M059J (cell line): ENCODE results near the gene ADCY3. TPM values are rescaled to one million over a fixed set of nuclear protein-coding genes. Genes with fewer than 3 reads are reported as not detected.

Source experiments
- DNase-seq: peaks from one replicate; pipeline ENCODE4 v3.0.0-alpha.2; 2012; ENCODE audit warnings: low read depth
- total RNA-seq: library from RNA; depleted of rRNA; stranded (reverse); fragments of >200 nt; shearing (Covaris generic); gene quantifications from 2 replicates; pipeline ENCODE4 v1.2.3, GENCODE V29; 2014

ADCY3 gene
- total RNA-seq, 1 experiment from 2014 or later: 18.1 TPM

- peak; percentile 38 for DNase-seq
These were observed 44.8 kb downstream of the ADCY3 start for GRCh38 chr2:24875272-24875671.

DNA sequence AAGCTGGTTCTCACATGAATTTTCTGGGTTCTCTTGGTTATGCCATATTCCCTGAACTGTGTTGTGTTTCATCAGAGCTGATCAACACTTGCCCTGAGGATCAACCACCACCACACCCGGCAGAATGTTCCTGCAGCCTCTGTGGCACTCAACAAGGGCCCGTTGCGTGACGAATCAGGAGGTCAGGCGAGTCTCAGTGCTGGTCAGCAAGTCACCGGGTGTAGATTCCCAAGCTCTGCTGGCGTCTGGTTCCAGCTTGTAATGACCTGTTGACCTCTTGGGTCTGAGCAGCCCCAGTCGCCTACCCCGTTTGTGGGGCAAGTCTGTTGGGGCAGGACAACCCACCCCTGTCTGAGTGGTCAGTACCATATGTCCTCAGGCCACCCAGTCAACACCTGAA, 46.0 kb downstream of the ADCY3 start:
- no peak for DNase-seq

DNA sequence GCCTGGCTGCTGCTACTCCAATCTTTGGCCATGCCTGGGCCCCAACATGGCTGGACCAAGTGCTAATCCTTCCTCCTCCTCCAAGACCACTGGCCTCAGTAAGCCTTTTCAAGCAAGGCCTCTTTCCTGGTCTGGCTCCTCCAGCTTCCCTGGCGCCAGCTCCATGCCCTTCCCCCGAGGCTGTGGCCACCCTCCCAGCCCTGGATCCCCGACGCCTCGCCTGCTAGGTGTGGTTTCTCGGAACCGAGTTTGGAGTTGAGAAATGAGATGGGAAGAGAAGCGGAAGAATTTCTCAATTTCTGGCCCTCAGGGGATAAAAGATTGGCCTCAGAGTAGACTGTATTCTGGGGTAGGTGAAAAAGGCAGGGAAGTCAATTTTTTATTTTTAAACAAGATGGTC, 46.4 kb downstream of the ADCY3 start:
- no peak for DNase-seq

- no peak for DNase-seq
These were observed 47.5 kb downstream of the ADCY3 start for GRCh38 chr2:24872344-24873115.

DNA sequence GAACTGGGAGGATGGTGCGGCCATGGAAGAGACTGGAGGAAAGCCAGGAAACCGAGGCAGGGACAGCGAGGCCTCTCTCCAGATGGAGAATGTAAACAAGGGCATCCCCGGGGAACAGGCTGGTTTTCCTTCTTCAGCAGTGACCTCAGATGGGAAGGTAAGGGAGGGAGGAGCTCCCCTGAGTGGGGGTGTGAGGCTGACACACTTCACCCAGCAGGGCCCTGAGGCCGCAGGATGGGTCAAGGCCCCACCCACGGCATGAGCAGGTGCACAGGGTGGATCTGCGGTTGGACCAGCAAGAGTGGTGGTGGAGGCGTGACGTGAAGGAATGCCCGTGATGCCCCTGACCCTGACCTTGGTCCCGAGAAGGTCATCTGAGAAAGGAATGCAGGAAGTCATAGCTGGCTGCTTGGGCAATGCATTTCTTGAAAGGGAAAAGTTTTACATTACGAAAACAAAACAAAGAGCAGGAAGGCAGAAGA, 48.1 kb downstream of the ADCY3 start:
- DNase-seq: no peak

- DNase-seq: no peak
These were observed 48.9 kb downstream of the ADCY3 start for GRCh38 chr2:24870891-24871705.

DNA sequence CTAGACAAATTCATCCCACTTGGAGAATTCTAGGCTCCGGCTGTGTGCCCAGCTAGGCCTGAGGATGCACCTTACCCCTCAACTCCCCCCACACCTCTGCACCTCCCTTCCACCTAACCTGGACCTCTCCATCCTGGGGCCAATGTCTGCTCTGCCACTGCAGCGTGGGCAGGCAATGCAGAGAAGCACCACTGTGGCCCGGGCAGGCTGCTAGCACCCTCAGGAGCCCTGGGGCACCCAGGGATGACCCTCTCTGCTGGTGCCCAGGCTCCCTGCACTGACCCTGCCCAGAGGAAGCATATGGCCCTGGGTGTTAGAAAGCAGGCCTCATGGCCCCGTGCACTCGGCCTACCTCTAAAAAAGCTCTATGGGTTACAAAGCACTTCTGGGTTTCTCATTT, 49.6 kb downstream of the ADCY3 start:
- DNase-seq: no peak

DNA sequence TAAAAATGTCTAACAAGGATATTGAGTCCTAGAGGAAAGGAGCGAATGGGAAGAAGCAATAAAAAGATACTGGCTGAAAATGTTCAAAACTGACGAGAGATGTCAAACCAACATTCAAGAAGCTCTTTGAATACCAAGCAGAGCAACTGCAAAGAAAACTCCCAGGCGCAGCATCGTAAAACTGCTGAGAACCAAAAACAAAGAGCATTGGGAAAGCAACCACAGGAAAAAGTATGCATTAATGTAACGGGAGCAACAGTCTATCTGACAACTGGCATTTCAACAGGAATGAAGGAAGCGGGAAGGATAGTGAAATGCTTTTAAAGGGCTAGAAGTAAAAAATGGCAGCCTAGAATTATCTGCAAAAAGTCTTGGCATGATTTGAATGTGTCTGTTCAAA, 53.1 kb downstream of the ADCY3 start:
- no peak for DNase-seq

- DNase-seq: no peak
These were observed 56.4 kb downstream of the ADCY3 start for GRCh38 chr2:24863641-24864040.

DNA sequence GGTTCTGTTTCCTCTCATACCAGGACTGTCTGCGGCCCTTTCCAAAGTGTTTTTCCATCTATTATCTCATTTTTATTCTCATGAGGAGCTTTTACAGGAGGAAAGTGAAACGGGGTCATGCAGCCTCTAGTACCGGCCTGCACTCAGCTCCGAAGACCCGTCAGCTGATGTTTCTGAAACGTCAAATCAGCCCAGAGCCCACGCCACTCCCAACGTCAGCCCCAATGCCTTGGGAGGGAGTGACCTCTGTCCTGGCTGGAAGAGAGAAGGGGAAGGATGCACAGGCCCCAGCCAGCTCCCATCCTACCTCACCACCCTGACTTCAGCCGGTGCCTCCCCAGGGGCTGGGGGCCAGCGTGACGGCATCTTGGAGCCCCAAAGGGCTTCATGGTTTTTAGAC, 58.5 kb downstream of the ADCY3 start:
- no peak for DNase-seq

- DNase-seq: no peak
These were observed 59.4 kb downstream of the ADCY3 start for GRCh38 chr2:24860631-24861030.

DNA sequence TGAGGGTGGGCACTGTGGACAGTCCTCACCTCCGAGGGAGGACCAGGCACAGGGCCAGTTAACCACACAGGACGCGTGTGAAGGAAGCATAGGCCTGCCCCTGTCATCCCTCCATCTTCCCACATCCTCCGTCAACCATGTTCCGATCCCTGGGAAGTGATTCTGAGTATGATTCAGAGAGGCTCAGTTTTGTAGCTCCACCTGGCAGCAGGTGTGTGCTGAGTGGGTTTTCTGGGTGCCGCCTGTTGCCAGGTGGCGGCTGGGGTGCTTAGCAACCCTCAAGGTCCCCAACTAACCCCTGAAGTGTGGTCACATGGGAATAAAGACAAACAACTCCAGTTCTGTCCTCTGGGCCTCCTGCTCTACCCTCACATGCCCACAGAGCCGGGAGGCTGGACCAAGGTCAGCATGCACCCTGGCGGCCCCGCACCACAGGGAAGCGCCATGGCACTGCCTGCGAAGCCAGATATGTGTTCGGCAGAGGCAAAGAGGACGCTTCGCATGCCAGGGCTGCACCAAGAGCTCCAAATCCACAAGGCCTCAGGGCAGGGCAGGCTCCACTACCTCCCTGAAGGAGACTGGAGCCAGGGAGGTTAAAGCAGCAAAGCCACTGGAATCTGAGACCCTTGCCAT, 60.0 kb downstream of the ADCY3 start:
- DNase-seq: no peak

DNA sequence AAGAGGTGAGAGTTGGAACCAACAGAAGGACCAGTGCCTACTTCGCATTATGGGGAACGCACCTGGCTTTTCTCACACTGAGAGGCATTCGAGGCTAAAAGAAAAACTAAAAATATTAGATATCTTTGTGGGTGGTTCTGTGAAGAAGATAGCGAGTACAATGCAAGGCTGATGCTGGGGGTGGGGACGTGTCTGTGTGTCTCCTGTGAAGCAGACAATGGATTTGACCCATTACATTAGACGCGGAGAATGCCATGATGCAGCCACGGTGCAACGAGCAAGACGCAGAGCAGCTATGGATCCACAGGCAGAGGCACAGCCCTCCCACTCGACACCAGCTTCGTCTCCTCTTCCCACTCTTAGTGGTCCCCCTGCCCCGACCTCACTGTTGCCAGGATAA, 61.0 kb downstream of the ADCY3 start:
- DNase-seq: no peak

DNA sequence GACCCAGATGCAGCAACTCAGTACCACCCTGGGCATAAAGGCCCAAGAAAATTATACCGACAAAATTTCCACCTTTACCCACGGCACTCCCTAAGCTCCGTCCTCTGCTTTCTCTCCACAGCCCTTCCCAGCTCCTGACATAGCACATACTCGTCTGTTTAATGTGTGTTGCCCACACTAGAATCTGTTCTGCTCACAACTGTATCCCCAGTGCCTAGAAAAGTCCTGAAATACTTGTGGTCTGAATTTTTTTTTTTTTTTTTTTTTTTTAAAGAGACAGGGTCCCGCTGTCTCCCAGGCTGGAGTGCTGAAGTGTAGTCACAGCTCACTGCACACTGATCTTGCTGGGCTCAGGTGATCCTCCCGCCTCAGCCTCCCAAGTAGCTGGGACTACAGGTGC, 62.3 kb downstream of the ADCY3 start:
- no peak for DNase-seq

- DNase-seq: no peak
These were observed 63.2 kb downstream of the ADCY3 start for GRCh38 chr2:24856791-24857211.

GRCh38 chr2:24855726-24856125, 64.3 kb downstream of the ADCY3 start:
- DNase-seq: no peak

- DNase-seq: no peak
These were observed 64.9 kb downstream of the ADCY3 start for GRCh38 chr2:24855022-24855622.

DNA sequence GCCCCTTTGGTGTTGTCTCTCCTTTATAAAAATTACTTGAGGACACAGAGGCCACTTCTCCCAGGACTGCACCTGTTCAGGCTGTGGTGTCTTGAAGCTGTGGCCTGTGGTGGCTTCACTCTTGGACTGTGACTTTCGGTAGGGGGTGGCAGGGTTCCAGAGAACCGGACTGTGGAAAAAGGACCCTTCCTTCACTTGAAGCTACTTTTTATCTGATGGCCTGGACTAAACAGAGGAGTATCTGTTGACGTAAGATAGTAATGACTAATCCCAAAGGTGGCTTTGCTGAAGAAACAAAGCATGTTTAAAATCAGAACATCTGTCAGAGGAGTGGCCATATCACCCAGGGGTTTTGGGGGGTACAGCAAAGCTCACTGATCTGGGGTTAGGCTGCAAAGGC, 66.0 kb downstream of the ADCY3 start:
- DNase-seq: no peak

DNA sequence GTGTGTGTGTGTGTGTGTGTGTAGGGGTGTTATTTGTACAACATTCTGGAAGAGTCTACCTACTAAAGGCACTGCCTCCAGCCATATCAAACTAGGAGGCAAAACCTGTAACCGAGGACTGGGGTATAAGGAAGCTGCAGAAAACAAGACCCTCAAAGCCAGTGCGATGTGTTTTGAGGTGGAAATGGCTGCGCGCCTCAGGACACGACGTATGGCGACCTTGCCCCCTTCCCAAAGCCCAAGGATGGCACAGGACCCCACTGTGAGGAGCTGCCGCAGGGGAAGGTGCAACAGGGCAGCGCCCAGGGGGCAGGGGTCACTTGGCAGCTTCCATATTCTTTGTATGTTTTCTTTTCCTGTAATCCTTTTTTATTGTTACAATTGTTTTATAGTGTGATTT, 67.0 kb downstream of the ADCY3 start:
- no peak for DNase-seq

GRCh38 chr2:24852431-24853020, 67.5 kb downstream of the ADCY3 start:
- DNase-seq: no peak

DNA sequence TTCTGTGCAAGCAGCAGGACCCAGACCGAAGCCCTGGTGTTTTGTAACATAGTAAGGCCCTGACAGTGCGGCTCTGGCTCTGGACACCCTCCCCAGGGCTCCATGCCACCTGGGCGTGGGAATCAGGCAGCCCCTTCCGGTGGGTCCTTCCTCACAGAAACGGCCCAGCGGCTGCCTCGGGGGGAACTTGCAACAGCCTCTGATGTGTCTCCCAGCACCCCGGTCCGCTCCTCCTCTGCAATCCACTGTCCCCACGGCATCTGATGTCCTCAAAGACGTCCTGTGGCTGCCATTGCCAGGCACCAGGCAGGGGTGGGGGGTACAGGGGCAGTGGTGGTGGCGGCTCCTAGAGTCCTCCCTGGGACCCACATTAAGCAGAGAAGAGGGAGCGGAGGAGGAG, 68.0 kb downstream of the ADCY3 start:
- DNase-seq: no peak

DNA sequence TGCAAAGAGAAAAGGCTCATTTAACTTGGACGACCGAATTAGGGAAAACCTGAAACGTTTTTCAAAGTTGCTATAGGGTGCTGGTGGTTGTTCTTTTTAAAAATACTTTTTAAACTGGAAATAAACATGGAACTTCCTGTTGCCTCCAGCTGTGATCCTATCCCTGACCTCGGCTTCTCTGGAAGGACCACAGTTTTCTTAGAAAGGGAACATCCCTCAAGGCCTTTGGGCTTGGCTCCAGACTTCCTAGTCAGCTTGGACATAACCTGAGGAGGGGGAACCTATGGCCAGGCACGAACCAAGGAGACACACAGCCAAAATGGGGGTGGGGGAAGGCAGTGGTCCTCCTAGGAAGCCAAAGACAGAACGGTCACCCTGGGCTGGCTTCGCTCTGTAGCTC, 69.1 kb downstream of the ADCY3 start:
- DNase-seq: no peak
